Transverse colon (tissue), 4 donors: Measurements from ENCODE around the gene CDKN2D. TPM values are rescaled to one million over a fixed set of nuclear protein-coding genes. Genes with fewer than 3 reads are reported as not detected.

ENCODE experiments used
- DNase-seq: peaks from one replicate; pipeline ENCODE4 v3.0.0-alpha.2; 2019
- H3K27ac ChIP-seq, 4 donors: fragments of 200-600 bp; sonication (generic); 2 replicates each; pipeline ENCODE4 v1.5.1; 2016 to 2018; ENCODE audit warnings: inconsistent platforms in 4 of 4
- H3K27me3 ChIP-seq: fragments of 200-600 bp; sonication (generic); 2 replicates; pipeline ENCODE4 v1.5.1; 2017; ENCODE audit warnings: inconsistent platforms
- H3K36me3 ChIP-seq, 4 donors: fragments of 200-600 bp; sonication (generic); 2 replicates each; pipeline ENCODE4 v1.5.1; 2017 to 2019; ENCODE audit warnings: inconsistent platforms in 4 of 4
- H3K4me1 ChIP-seq, 4 donors: fragments of 200-600 bp; sonication (generic); 2 replicates each; pipeline ENCODE4 v1.5.1; 2017 to 2020; ENCODE audit warnings: inconsistent platforms in 4 of 4
- H3K4me3 ChIP-seq, 4 donors: fragments of 200-600 bp; sonication (generic); 1 replicate in 1 of 4; 2 replicates in 3 of 4; pipeline versions ENCODE4 v1.5.1 to v1.6.1; 2017 to 2019; ENCODE audit warnings: inconsistent platforms in 4 of 4
- H3K9me3 ChIP-seq, 2 donors: fragments of 200-600 bp; sonication (generic); 2 replicates each; pipeline ENCODE4 v1.5.1; 2017 to 2019; ENCODE audit warnings: inconsistent platforms in 2 of 2
- CTCF ChIP-seq, 5 experiments: fragments of 200-600 bp in 3 of 5; fragments of 450-650 bp in 2 of 5; sonication (generic) in 3 of 5; IDR thresholded peaks; 1 replicate in 2 of 5; 2 replicates in 3 of 5; pipeline ENCODE4 v1.5.1; 2016 to 2017; ENCODE audit warnings: antibody characterized with exemption in 5 of 5, inconsistent platforms in 3 of 5, mild to moderate bottlenecking in 2 of 5, moderate library complexity in 1 of 5
- EP300 ChIP-seq: sonication (generic); formaldehyde crosslinking; IDR thresholded peaks from one replicate; pipeline ENCODE4 v1.6.1; 2017; ENCODE audit warnings: antibody characterized with exemption, low read depth
- POLR2A ChIP-seq: fragments of 450-650 bp; IDR thresholded peaks from one replicate; pipeline ENCODE4 v1.6.1; 2016; ENCODE audit warnings: antibody characterized with exemption, mild to moderate bottlenecking, moderate library complexity
- POLR2AphosphoS5 ChIP-seq, 3 donors: sonication (generic); formaldehyde crosslinking; IDR thresholded peaks; one replicate each; pipeline ENCODE4 v1.6.1; 2016; ENCODE audit warnings: antibody characterized with exemption in 3 of 3
- WGBS, 2 donors: methylation state at CpG; one replicate each; pipeline ENCODE4 v1.1.5; 2018; ENCODE audit warnings: low coverage in 1 of 2; 5-methylcytosine and 5-hydroxymethylcytosine counted together
- in situ Hi-C, 4 donors: fragments of 200-750 bp; cut with MboI; loops; one replicate each; pipeline versions ENCODE4 v1.15.0 to v1.15.1; 2017; ENCODE audit warnings: low sequenced_read_pairs in 3 of 4, low pct_ligation_motif_present in 1 of 4, low pct_unique_long_range_greater_than_20kb in 1 of 4
- intact Hi-C: fragments of 100-400 bp; cut with DNase I; formaldehyde crosslinking; loops from one replicate; pipeline ENCODE4 v1.15.1; 2023; ENCODE audit warnings: low total_unique reads
- total RNA-seq, 4 donors: library from RNA; depleted of rRNA; stranded (reverse); fragments of >200 nt; gene quantifications; one replicate each; pipeline ENCODE4 v1.1.0, GENCODE V29; 2016

Gene CDKN2D
- total RNA-seq, 4 donors from 2014 or later, result 4.9 to 11.4 (median 7.1) TPM

GRCh38 chr19:10565028-10565566 lies 3.7 kb downstream of the CDKN2D start:
- Histone ChIP-seq H3K9me3 (no peaks in the 10 kb centered on the region), H3K27ac (peak overlapping the region; percentile 88 to 96 (median 90)), H3K4me3 (peak overlapping the region; percentile 56 to 97 (median 78)), H3K27me3 (no peaks in the 10 kb centered on the region), H3K4me1 (peaks cover 26 to 42% (median 35%) of the 10 kb centered on the region in 4 donors), H3K36me3 (peaks cover 0 to 5% (median 1%) of the 10 kb centered on the region in 4 donors)
- 8 to 16% methylated on average over 7 to 10 of the region's 10 CpGs for WGBS, 2 donors
- TF ChIP-seq CTCF (IDR thresholded peaks at IDR 0.05) (peak in 1 of 5 experiments; percentile 15), EP300 (no peak)
- DNase-seq, result peak; percentile 55
- in situ Hi-C loops, result no loop called here
- intact Hi-C loops, result loop anchor here (10.0 kb wide), 1 partner anchor 60 kb away; the partner anchor contains the start of gene KEAP1

DNA sequence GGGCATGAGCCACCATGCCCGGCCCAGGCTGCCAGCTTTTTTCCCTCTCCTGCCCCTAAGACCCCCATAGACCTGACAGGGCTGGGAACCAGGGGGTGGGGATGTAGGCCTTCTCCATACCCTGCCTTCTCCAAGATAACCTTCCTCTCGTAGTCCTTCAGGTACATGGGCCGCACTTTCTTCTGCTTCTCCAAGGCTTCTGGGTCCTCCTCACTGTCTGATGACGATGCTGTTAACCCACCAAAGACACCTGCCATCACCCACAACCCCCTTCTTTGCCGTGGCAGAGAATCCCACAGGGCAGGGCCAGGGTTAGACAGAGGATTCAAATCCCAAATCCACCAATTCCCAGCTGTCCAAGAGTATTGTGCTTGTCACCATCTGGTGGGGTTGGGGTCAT lies 6.2 kb downstream of the CDKN2D start:
- Histone ChIP-seq H3K27ac (no peak overlapping the region), H3K36me3 (peaks cover 0 to 17% (median 7%) of the 10 kb centered on the region in 4 donors), H3K9me3 (no peaks in the 10 kb centered on the region), H3K4me3 (no peak overlapping the region), H3K27me3 (no peaks in the 10 kb centered on the region), H3K4me1 (peaks cover 13 to 25% (median 22%) of the 10 kb centered on the region in 4 donors)
- WGBS, 2 donors, result 88 to 95% methylated on average over 4 to 5 of the region's 5 CpGs
- no peak for DNase-seq
- TF ChIP-seq POLR2A, result no peak
- intact Hi-C loops (loop anchor here (10.0 kb wide), 1 partner anchor 58 kb away; the partner anchor contains the start of gene KEAP1), in situ Hi-C loops (no loop called here)

- DNase-seq, result no peak
- Histone ChIP-seq H3K36me3 (peaks cover 0 to 17% (median 7%) of the 10 kb centered on the region in 4 donors), H3K27ac (no peak overlapping the region), H3K4me1 (peaks cover 0 to 7% (median 4%) of the 10 kb centered on the region in 4 donors), H3K4me3 (no peak overlapping the region), H3K27me3 (no peaks in the 10 kb centered on the region), H3K9me3 (no peaks in the 10 kb centered on the region)
- in situ Hi-C loops (no loop called here), intact Hi-C loops (loop anchor here (10.0 kb wide), 1 partner anchor 55 kb away; the partner anchor contains the start of gene KEAP1)
- 93 to 96% methylated on average over 7 of the region's 7 CpGs for WGBS, 2 donors
- TF ChIP-seq POLR2AphosphoS5 (IDR thresholded peaks at IDR 0.05) (no peak), EP300 (no peak), CTCF (IDR thresholded peaks at IDR 0.05) (no peak), POLR2A (no peak)
Observed at GRCh38 chr19:10560154-10560553, 8.6 kb downstream of the CDKN2D start.

DNA sequence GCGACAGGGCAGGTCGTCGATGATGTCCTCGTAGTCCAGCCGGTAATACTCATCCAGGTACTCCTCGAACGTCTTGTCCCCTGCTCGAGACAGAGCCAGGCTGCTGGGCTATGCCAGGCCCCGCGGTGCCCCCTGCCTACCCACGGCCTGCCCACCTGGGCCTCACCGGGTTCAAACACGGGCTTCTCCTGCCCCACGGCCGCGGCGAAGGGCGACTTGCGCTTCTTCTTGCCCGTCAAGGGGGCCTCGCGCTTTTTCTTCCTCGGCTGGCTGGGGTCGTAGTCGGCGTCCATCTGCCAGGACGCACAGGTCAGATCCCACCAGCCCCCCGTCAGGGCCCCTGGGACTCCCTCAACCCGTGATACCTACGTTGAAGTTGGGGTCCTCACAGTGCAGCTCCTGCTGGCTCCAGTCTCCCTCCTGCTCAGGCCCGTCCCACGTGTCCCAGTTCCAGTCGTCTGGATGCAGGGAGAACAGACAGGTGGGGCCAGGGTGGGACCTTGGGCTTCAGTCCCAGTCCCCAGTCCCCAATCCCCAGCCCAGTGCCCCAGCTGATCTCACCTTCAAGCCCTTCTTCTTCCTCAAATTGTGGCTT lies 11.1 kb downstream of the CDKN2D start:
- Histone ChIP-seq H3K4me3 (no peak overlapping the region), H3K9me3 (no peaks in the 10 kb centered on the region), H3K27ac (no peak overlapping the region), H3K27me3 (no peaks in the 10 kb centered on the region), H3K36me3 (peaks cover 0 to 33% (median 14%) of the 10 kb centered on the region in 4 donors), H3K4me1 (peaks cover 0 to 8% (median 4%) of the 10 kb centered on the region in 4 donors)
- WGBS, 2 donors, result 93 to 94% methylated on average over 6 to 33 of the region's 33 CpGs
- in situ Hi-C loops (no loop called here), intact Hi-C loops (no loop called here)
- no peak for TF ChIP-seq EP300
- TF ChIP-seq POLR2A, result no peak
- TF ChIP-seq POLR2AphosphoS5 (IDR thresholded peaks at IDR 0.05), result no peak
- no peak for TF ChIP-seq CTCF (IDR thresholded peaks at IDR 0.05)
- no peak for DNase-seq
